GM18526 (cell line): Measurements from ENCODE around the gene TNFAIP3.

Experiments used
- POLR2A ChIP-seq: IDR thresholded peaks from 3 replicates; pipeline ENCODE4 v1.6.1; 2011; ENCODE audit not compliant: insufficient read length; ENCODE audit errors: extremely low read depth

The TNFAIP3 gene

GRCh38 chr6:137903274-137903932, 36.3 kb downstream of the TNFAIP3 start:
- no peak for TF ChIP-seq POLR2A

- TF ChIP-seq POLR2A = peak; percentile 22
Measured at GRCh38 chr6:137903933-137904821, 37.1 kb downstream of the TNFAIP3 start.

GRCh38 chr6:137904822-137905617, 38.0 kb downstream of the TNFAIP3 start:
- no peak for TF ChIP-seq POLR2A

GRCh38 chr6:137906020-137906472, 39.0 kb downstream of the TNFAIP3 start:
- no peak for TF ChIP-seq POLR2A

- TF ChIP-seq POLR2A = no peak
Measured at GRCh38 chr6:137907170-137907569, 40.1 kb downstream of the TNFAIP3 start.

- no peak for TF ChIP-seq POLR2A
Measured at GRCh38 chr6:137909533-137909932, 42.5 kb downstream of the TNFAIP3 start.

GRCh38 chr6:137910424-137910834, 43.4 kb downstream of the TNFAIP3 start:
- TF ChIP-seq POLR2A = no peak

GRCh38 chr6:137910843-137911456, 43.9 kb downstream of the TNFAIP3 start:
- no peak for TF ChIP-seq POLR2A

- TF ChIP-seq POLR2A = peak; percentile 14
Measured at GRCh38 chr6:137911675-137912191, 44.7 kb downstream of the TNFAIP3 start.

GRCh38 chr6:137912813-137913212, 45.8 kb downstream of the TNFAIP3 start:
- no peak for TF ChIP-seq POLR2A

- no peak for TF ChIP-seq POLR2A
Measured at GRCh38 chr6:137913434-137913833, 46.4 kb downstream of the TNFAIP3 start.

- TF ChIP-seq POLR2A = no peak
Measured at GRCh38 chr6:137913996-137914529, 47.0 kb downstream of the TNFAIP3 start.

GRCh38 chr6:137914530-137915193, 47.6 kb downstream of the TNFAIP3 start:
- TF ChIP-seq POLR2A = no peak

- TF ChIP-seq POLR2A = no peak
Measured at GRCh38 chr6:137915790-137916189, 48.7 kb downstream of the TNFAIP3 start.

- TF ChIP-seq POLR2A = no peak
Measured at GRCh38 chr6:137917551-137918325, 50.7 kb downstream of the TNFAIP3 start.
